HepG2 (cell line): ENCODE results near the gene FAM50A. TPM values are rescaled to one million over a fixed set of nuclear protein-coding genes. Genes with fewer than 3 reads are reported as not detected.

Source experiments
- ATAC-seq: fragments of 200-7000 bp; cut with Tn5 transposase; 3 replicates; pipeline ENCODE4 v1.9.1; 2020; ENCODE audit warnings: mild to moderate bottlenecking, moderate library complexity
- BruUV-seq: library from RNA; stranded (reverse); fragments of 400-500 nt; replicated peaks from 2 replicates; lab custom pipeline; 2021; lab: Mats Ljungman, UMichigan
- CTCF ChIA-PET: fragments of 300-600 bp; formaldehyde crosslinking; extraction: SDS; loops from one replicate; lab custom pipeline; 2021; ENCODE audit warnings: low total read pairs, inconsistent platforms, low intra/inter-chr PET ratio; lab: Yijun Ruan, JAX
- POLR2A ChIA-PET: fragments of 350-600 bp; sonication (Branson Sonifier 250); formaldehyde crosslinking; loops from one replicate; lab custom pipeline; 2020; ENCODE audit warnings: antibody characterized with exemption, inconsistent platforms; lab: Yijun Ruan, JAX
- DNase-seq: peaks from one replicate; pipeline ENCODE4 v3.0.0-alpha.2; 2015; ENCODE audit warnings: low spot score
- FAIRE-seq: peaks from 3 replicates; lab custom pipeline; 2011; peaks lifted over from hg19 to GRCh38; lab: Jason Lieb, UNC
- H2AFZ ChIP-seq: one replicate; pipeline ENCODE4 v1.6.1; 2011; ENCODE audit warnings: low read length, inconsistent platforms
- H3K27ac ChIP-seq: fragments of 300-600 bp; 3 replicates; pipeline ENCODE4 v1.8.0; 2011; ENCODE audit warnings: mixed run types, mild to moderate bottlenecking, mixed read lengths, low read length, inconsistent platforms; ENCODE audit not compliant: insufficient read depth; ENCODE audit errors: extremely low read length
- H3K27me3 ChIP-seq, 2 experiments: fragments of 200-600 bp in 1 of 2; 2 replicates in 1 of 2; 3 replicates in 1 of 2; pipeline versions ENCODE4 v1.6.0 to v1.8.0; 2011; ENCODE audit warnings: low read length in 2 of 2, mild to moderate bottlenecking in 2 of 2, moderate library complexity in 2 of 2, inconsistent platforms in 1 of 2; ENCODE audit not compliant: insufficient read depth in 2 of 2, control insufficient read depth in 1 of 2
- H3K36me3 ChIP-seq, 2 experiments: fragments of 200-600 bp in 1 of 2; replicated peaks in 1 of 2; 2 replicates in 1 of 2; 3 replicates in 1 of 2; pipeline versions ENCODE4 v1.5.1 to v1.8.0; 2011; ENCODE audit warnings: low read length in 2 of 2, inconsistent platforms in 1 of 2; ENCODE audit not compliant: insufficient read depth in 2 of 2, control insufficient read depth in 1 of 2
- H3K4me1 ChIP-seq: 2 replicates; pipeline ENCODE4 v1.5.1; 2012; ENCODE audit warnings: low read length, inconsistent platforms; ENCODE audit not compliant: insufficient read depth
- H3K4me2 ChIP-seq: 2 replicates; pipeline ENCODE4 v1.6.0; 2011; ENCODE audit warnings: low read depth, low read length, inconsistent platforms
- H3K4me3 ChIP-seq, 3 experiments: fragments of 200-600 bp in 1 of 3; sonication (generic), shearing (Covaris generic) in 1 of 3; replicated peaks in 1 of 3; 2 replicates each; pipeline ENCODE4 v1.5.1; 2011 to 2016; ENCODE audit warnings: low read length in 3 of 3, inconsistent platforms in 2 of 3, low read depth in 2 of 3, mild to moderate bottlenecking in 2 of 3, control low read depth in 1 of 3, mixed read lengths in 1 of 3; ENCODE audit not compliant: insufficient read depth in 1 of 3
- H3K79me2 ChIP-seq: one replicate; pipeline ENCODE4 v1.6.1; 2011; ENCODE audit warnings: low read length, inconsistent platforms; ENCODE audit not compliant: insufficient read depth
- H3K9ac ChIP-seq: 2 replicates; pipeline ENCODE4 v1.6.0; 2011; ENCODE audit warnings: mild to moderate bottlenecking, low read depth, low read length, inconsistent platforms; ENCODE audit not compliant: insufficient read depth
- H3K9me3 ChIP-seq: 2 replicates; pipeline ENCODE4 v1.5.1; 2012; ENCODE audit warnings: mild to moderate bottlenecking, low read length
- H4K20me1 ChIP-seq: 2 replicates; pipeline ENCODE4 v1.6.0; 2011; ENCODE audit warnings: inconsistent platforms, mild to moderate bottlenecking, low read length, moderate library complexity; ENCODE audit not compliant: insufficient read depth
- ESRRA ChIP-seq: sonication (generic); formaldehyde crosslinking; IDR thresholded peaks from 2 replicates; pipeline ENCODE4 v1.5.1; 2020; ENCODE audit warnings: mild to moderate bottlenecking, low read depth, missing genetic modification reagents
- EZH2 ChIP-seq: conservative IDR thresholded peaks from 2 replicates; pipeline ENCODE4 v1.6.1; 2012; ENCODE audit warnings: mild to moderate bottlenecking, low read depth, low read length, moderate library complexity
- GABPA ChIP-seq, 2 experiments: IDR thresholded peaks; 2 replicates each; pipeline ENCODE4 v1.6.1; 2011 to 2016; ENCODE audit warnings: low read depth in 2 of 2, low read length in 1 of 2, missing biosample characterization in 1 of 2, missing genetic modification characterization in 1 of 2
- HNF4A ChIP-seq: sonication (generic); formaldehyde crosslinking; IDR thresholded peaks from 2 replicates; pipeline ENCODE4 v1.4.0; 2020; ENCODE audit warnings: missing genetic modification reagents
- KLF12 ChIP-seq: sonication (generic); formaldehyde crosslinking; IDR thresholded peaks from 2 replicates; pipeline ENCODE4 v1.4.0; 2020; ENCODE audit warnings: missing genetic modification reagents, borderline replicate concordance
- MTA1 ChIP-seq: sonication (generic); formaldehyde crosslinking; IDR thresholded peaks from 2 replicates; pipeline ENCODE4 v1.4.0; 2020; ENCODE audit warnings: missing genetic modification reagents, mild to moderate bottlenecking, borderline replicate concordance
- PAX8 ChIP-seq: sonication (generic); formaldehyde crosslinking; IDR thresholded peaks from 2 replicates; pipeline ENCODE4 v1.8.0; 2022; ENCODE audit warnings: mild to moderate bottlenecking, missing genetic modification reagents, borderline replicate concordance
- TBL1XR1 ChIP-seq: fragments of 150-350 bp; IDR thresholded peaks from 2 replicates; pipeline ENCODE4 v1.6.1; 2014; ENCODE audit warnings: borderline replicate concordance, low read length; ENCODE audit not compliant: partially characterized antibody
- ZFP36L1 ChIP-seq: sonication (generic); formaldehyde crosslinking; IDR thresholded peaks from 2 replicates; pipeline ENCODE4 v1.8.0; 2022; ENCODE audit warnings: mild to moderate bottlenecking, missing genetic modification reagents, moderate library complexity
- ZNF235 ChIP-seq: sonication (generic); formaldehyde crosslinking; IDR thresholded peaks from 2 replicates; pipeline ENCODE4 v1.8.1; 2023; ENCODE audit warnings: mild to moderate bottlenecking, missing genetic modification reagents, borderline replicate concordance
- ZNF431 ChIP-seq: sonication (generic); formaldehyde crosslinking; IDR thresholded peaks from 2 replicates; pipeline ENCODE4 v1.9.0; 2022; ENCODE audit warnings: missing genetic modification reagents, low read depth, mild to moderate bottlenecking, borderline replicate concordance
- ZNF460 ChIP-seq: sonication (generic); formaldehyde crosslinking; IDR thresholded peaks from 2 replicates; pipeline ENCODE4 v1.5.1; 2020; ENCODE audit warnings: missing genetic modification reagents, mild to moderate bottlenecking, borderline replicate concordance
- ZNF567 ChIP-seq: sonication (generic); formaldehyde crosslinking; IDR thresholded peaks from 2 replicates; pipeline ENCODE4 v1.8.1; 2023; ENCODE audit warnings: mild to moderate bottlenecking, missing genetic modification reagents, borderline replicate concordance
- ZSCAN20 ChIP-seq: sonication (generic); formaldehyde crosslinking; IDR thresholded peaks from 2 replicates; pipeline ENCODE4 v1.4.0; 2020; ENCODE audit warnings: missing genetic modification reagents, mild to moderate bottlenecking, borderline replicate concordance
- whole genome bisulfite sequencing: methylation state at CpG from one replicate; pipeline ENCODE4 v1.1.6; 2017; ENCODE audit warnings: low lambda C conversion rate; 5-methylcytosine and 5-hydroxymethylcytosine counted together
- in situ Hi-C: cut with HindIII; loops from 2 replicates; pipeline ENCODE4 v1.10.0; 2017; ENCODE audit warnings: low pct_unique_long_range_greater_than_20kb; ENCODE audit not compliant: extremely low pct_ligation_motif_present
- intact Hi-C: fragments of 100-400 bp; cut with micrococcal nuclease; formaldehyde crosslinking; loops from one replicate; pipeline ENCODE4 v1.10.0; 2022; ENCODE audit not compliant: unreplicated experiment
- polyA plus RNA-seq, 8 experiments: library from polyadenylated mRNA; depleted of rRNA in 3 of 8; stranded (reverse) in 7 of 8; unstranded in 1 of 8; fragments of >200 nt; fragmentation: Illumina TruSeq in 4 of 8; extraction: Trizol in 4 of 8; gene quantifications; 2 replicates each; pipeline versions ENCODE4 v1.2.1 to v1.2.3, GENCODE V29; 2011 to 2016; ENCODE audit warnings: low read depth in 4 of 8, missing spikeins in 1 of 8, mixed read lengths in 1 of 8; ENCODE audit not compliant: insufficient read depth in 1 of 8
- total RNA-seq, 5 experiments: library from RNA; depleted of rRNA; stranded (reverse); fragments of >200 nt; fragmentation: Illumina TruSeq; extraction: Trizol; gene quantifications; 2 replicates each; pipeline ENCODE4 v1.2.3, GENCODE V29; 2016; ENCODE audit warnings: low read depth in 1 of 5
- TF ChIP-seq, protein P1 (sequence below): sonication (generic); formaldehyde crosslinking; IDR thresholded peaks from 2 replicates; pipeline ENCODE4 v1.5.1; 2020; ENCODE audit warnings: missing genetic modification reagents, mild to moderate bottlenecking, borderline replicate concordance
- TF ChIP-seq, protein P2 (sequence below): sonication (generic); formaldehyde crosslinking; IDR thresholded peaks from 2 replicates; pipeline ENCODE4 v1.4.0; 2020; ENCODE audit warnings: mild to moderate bottlenecking, missing genetic modification reagents
- TF ChIP-seq, protein P3 (sequence below): sonication (generic); formaldehyde crosslinking; IDR thresholded peaks from 2 replicates; pipeline ENCODE4 v1.4.0; 2020; ENCODE audit warnings: mild to moderate bottlenecking, missing genetic modification reagents

The FAM50A gene
- total and polyA plus RNA-seq, 2 of the 13 experiments (the other 11 are each of a cell fraction or from before 2014, with no cell fraction given): 30.7 to 40.7 TPM

DNA sequence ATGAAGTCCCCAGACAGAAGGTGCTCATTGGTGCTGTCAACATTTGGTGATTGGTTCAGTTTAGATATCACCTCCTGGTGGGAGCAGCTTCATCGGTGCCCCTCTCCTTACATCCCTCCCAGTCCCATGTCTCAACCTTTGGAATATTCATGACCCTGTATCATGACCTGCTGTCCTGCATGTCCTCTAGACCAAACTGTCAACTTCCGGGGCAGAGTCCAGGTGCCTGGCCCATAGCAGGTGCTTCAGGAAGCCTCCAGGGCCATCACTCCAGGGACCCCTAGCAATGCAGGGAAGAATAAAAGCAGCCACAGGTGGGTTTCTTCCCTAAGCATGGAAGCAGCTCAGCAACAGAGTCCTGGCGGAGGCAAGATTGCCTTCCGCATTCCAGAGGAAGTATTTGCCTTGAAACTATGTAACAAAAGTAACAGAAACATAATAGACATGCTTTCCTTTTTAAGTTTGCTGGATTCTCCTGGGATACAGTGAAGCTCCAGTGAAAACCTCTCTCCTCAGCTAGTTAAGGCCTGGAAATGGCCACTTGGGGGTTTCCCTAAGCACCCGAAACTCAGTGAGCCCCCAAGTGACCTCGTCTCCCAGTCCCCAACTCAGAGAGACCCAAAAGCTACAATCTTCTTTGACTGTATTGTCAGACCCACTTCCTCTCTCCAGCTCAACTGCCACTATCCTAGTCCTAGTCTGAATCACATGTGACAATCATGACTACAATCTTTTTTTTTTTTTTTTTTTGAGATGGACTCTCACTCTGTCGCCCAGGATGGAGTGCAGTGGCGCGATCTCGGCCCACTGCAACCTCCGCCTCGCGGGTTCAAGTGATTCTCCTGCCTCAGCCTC lies 16.8 kb upstream of the FAM50A start:
- Histone ChIP-seq H3K9ac (no peak overlapping the region), H3K9me3 (no peaks in the 10 kb centered on the region), H2AFZ (no peak overlapping the region), H3K4me1 (peaks cover 33% of the 10 kb centered on the region), H3K4me3 (no peak overlapping the region), H3K4me2 (peak overlapping the region; percentile 74), H3K36me3 (no peaks in the 10 kb centered on the region), H3K27me3 (no peaks in the 10 kb centered on the region), H4K20me1 (no peaks in the 10 kb centered on the region), H3K79me2 (peaks cover 15% of the 10 kb centered on the region), H3K27ac (no peak overlapping the region)
- no peak for ATAC-seq
- no peak for DNase-seq
- POLR2A ChIA-PET: interaction anchor here (0.8 to 3.4 kb wide), 2 partner anchors 28 to 30 kb away, joined by 3 to 24 read pairs; partner anchors contain the start of gene RPL10
- no peak for FAIRE-seq
- WGBS: 94% methylated on average over 8 of the region's 13 CpGs
- intact Hi-C loops: no loop called here
- in situ Hi-C loops: no loop called here
- CTCF ChIA-PET: no interaction called here
- BruUV-seq: no TSS peak
- TF ChIP-seq KLF12: no peak
- TF ChIP-seq ZNF431 (CRISPR knock-in tag): no peak
- TF ChIP-seq PAX8 (CRISPR knock-in tag): no peak
- no peak for TF ChIP-seq MTA1 (CRISPR knock-in tag)
- no peak for TF ChIP-seq EZH2
- TF ChIP-seq, protein P1, sequence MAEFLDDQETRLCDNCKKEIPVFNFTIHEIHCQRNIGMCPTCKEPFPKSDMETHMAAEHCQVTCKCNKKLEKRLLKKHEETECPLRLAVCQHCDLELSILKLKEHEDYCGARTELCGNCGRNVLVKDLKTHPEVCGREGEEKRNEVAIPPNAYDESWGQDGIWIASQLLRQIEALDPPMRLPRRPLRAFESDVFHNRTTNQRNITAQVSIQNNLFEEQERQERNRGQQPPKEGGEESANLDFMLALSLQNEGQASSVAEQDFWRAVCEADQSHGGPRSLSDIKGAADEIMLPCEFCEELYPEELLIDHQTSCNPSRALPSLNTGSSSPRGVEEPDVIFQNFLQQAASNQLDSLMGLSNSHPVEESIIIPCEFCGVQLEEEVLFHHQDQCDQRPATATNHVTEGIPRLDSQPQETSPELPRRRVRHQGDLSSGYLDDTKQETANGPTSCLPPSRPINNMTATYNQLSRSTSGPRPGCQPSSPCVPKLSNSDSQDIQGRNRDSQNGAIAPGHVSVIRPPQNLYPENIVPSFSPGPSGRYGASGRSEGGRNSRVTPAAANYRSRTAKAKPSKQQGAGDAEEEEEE (CRISPR knock-in tag): no peak
- TF ChIP-seq ZNF235 (CRISPR knock-in tag): no peak
- TF ChIP-seq ZSCAN20 (CRISPR knock-in tag): no peak
- 0 out of 2 replicates have a peak, but pooled peaks have one; percentile 63 for TF ChIP-seq ZNF460
- TF ChIP-seq, protein P2, sequence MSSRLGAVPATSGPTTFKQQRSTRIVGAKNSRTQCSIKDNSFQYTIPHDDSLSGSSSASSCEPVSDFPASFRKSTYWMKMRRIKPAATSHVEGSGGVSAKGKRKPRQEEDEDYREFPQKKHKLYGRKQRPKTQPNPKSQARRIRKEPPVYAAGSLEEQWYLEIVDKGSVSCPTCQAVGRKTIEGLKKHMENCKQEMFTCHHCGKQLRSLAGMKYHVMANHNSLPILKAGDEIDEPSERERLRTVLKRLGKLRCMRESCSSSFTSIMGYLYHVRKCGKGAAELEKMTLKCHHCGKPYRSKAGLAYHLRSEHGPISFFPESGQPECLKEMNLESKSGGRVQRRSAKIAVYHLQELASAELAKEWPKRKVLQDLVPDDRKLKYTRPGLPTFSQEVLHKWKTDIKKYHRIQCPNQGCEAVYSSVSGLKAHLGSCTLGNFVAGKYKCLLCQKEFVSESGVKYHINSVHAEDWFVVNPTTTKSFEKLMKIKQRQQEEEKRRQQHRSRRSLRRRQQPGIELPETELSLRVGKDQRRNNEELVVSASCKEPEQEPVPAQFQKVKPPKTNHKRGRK (CRISPR knock-in tag): no peak
- TF ChIP-seq GABPA (IDR thresholded peaks at IDR 0.05; ENCODE audit: low read depth, low read length): no peak
- peak; percentile 54; the same call in 1 of the 2 replicates for TF ChIP-seq GABPA (CRISPR knock-in tag; IDR thresholded peaks at IDR 0.05; ENCODE audit: low read depth)
- TF ChIP-seq, protein P3, sequence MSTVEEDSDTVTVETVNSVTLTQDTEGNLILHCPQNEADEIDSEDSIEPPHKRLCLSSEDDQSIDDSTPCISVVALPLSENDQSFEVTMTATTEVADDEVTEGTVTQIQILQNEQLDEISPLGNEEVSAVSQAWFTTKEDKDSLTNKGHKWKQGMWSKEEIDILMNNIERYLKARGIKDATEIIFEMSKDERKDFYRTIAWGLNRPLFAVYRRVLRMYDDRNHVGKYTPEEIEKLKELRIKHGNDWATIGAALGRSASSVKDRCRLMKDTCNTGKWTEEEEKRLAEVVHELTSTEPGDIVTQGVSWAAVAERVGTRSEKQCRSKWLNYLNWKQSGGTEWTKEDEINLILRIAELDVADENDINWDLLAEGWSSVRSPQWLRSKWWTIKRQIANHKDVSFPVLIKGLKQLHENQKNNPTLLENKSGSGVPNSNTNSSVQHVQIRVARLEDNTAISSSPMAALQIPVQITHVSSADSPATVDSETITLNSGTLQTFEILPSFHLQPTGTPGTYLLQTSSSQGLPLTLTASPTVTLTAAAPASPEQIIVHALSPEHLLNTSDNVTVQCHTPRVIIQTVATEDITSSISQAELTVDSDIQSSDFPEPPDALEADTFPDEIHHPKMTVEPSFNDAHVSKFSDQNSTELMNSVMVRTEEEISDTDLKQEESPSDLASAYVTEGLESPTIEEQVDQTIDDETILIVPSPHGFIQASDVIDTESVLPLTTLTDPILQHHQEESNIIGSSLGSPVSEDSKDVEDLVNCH (CRISPR knock-in tag): no peak
- TF ChIP-seq ZFP36L1 (CRISPR knock-in tag): no peak
- TF ChIP-seq ZNF567 (CRISPR knock-in tag): no peak
- no peak for TF ChIP-seq TBL1XR1
- TF ChIP-seq ESRRA (CRISPR knock-in tag): peak; percentile 75; the same call in 1 of the 2 replicates
- peak; percentile 41; the same call in 1 of the 2 replicates for TF ChIP-seq HNF4A (CRISPR knock-in tag)
